GM23248 (cell line): ENCODE results near the gene ACSF3. TPM values are rescaled to one million over a fixed set of nuclear protein-coding genes. Genes with fewer than 3 reads are reported as not detected.

Experiments used
- DNase-seq: peaks from one replicate; pipeline ENCODE4 v3.0.0-alpha.2; 2015
- H2AFZ ChIP-seq: fragments of 200-600 bp; sonication (generic); 2 replicates; pipeline ENCODE4 v1.6.1; 2016; ENCODE audit warnings: antibody characterized with exemption
- H3F3A ChIP-seq: fragments of 200-600 bp; sonication (generic); 2 replicates; pipeline ENCODE4 v1.6.1; 2016; ENCODE audit warnings: mild to moderate bottlenecking, antibody characterized with exemption, mixed run types; ENCODE audit not compliant: insufficient read depth
- H3K27ac ChIP-seq: fragments of 200-600 bp; sonication (generic); 2 replicates; pipeline ENCODE4 v1.5.1; 2016; ENCODE audit warnings: mild to moderate bottlenecking
- H3K27me3 ChIP-seq: fragments of 200-600 bp; sonication (generic); replicated peaks from 2 replicates; pipeline ENCODE4 v1.6.1; 2016; ENCODE audit warnings: mild to moderate bottlenecking; ENCODE audit not compliant: insufficient read depth
- H3K36me3 ChIP-seq: fragments of 200-600 bp; sonication (generic); 2 replicates; pipeline ENCODE4 v1.6.1; 2016; ENCODE audit warnings: low read depth, mild to moderate bottlenecking
- H3K4me1 ChIP-seq: fragments of 200-600 bp; sonication (generic); 2 replicates; pipeline ENCODE4 v1.6.1; 2016; ENCODE audit warnings: mild to moderate bottlenecking; ENCODE audit not compliant: insufficient read depth
- H3K4me2 ChIP-seq: fragments of 200-600 bp; sonication (generic); one replicate; pipeline ENCODE4 v1.6.1; 2016; ENCODE audit warnings: mild to moderate bottlenecking; ENCODE audit not compliant: unreplicated experiment
- H3K4me3 ChIP-seq: fragments of 200-600 bp; sonication (generic); 2 replicates; pipeline ENCODE4 v1.5.1; 2016; ENCODE audit warnings: mild to moderate bottlenecking
- H3K79me2 ChIP-seq: fragments of 200-600 bp; sonication (generic); 2 replicates; pipeline ENCODE4 v1.6.1; 2016; ENCODE audit warnings: mild to moderate bottlenecking; ENCODE audit not compliant: insufficient read depth
- H3K9ac ChIP-seq: fragments of 200-600 bp; sonication (generic); 2 replicates; pipeline ENCODE4 v1.6.1; 2016; ENCODE audit warnings: mild to moderate bottlenecking
- H3K9me2 ChIP-seq: fragments of 200-600 bp; sonication (generic); 2 replicates; pipeline ENCODE4 v1.6.1; 2016; ENCODE audit warnings: mixed run types, mild to moderate bottlenecking, moderate library complexity; ENCODE audit not compliant: insufficient read depth
- H3K9me3 ChIP-seq: fragments of 200-600 bp; sonication (generic); one replicate; pipeline ENCODE4 v1.6.1; 2017; ENCODE audit warnings: low read depth
- H4K20me1 ChIP-seq: fragments of 200-600 bp; sonication (generic); 2 replicates; pipeline ENCODE4 v1.6.0; 2016; ENCODE audit not compliant: insufficient read depth
- EZH2 ChIP-seq: fragments of 200-600 bp; sonication (generic); IDR thresholded peaks from 2 replicates; pipeline ENCODE4 v1.6.1; 2018; ENCODE audit warnings: antibody characterized with exemption, mild to moderate bottlenecking; ENCODE audit not compliant: insufficient read depth, poor library complexity, severe bottlenecking
- EZH2phosphoT487 ChIP-seq: fragments of 200-600 bp; sonication (generic); IDR thresholded peaks from 2 replicates; pipeline ENCODE4 v1.6.1; 2018; ENCODE audit warnings: antibody characterized with exemption, moderate library complexity, mild to moderate bottlenecking, low read depth; ENCODE audit not compliant: insufficient read depth
- WGBS, 2 experiments: methylation state at CpG; one replicate each; pipeline ENCODE4 v1.1.6; 2015 to 2017; ENCODE audit warnings: low lambda C conversion rate in 2 of 2, low coverage in 1 of 2; ENCODE audit errors: missing lambda C conversion rate in 2 of 2; 5-methylcytosine and 5-hydroxymethylcytosine counted together
- in situ Hi-C: fragments of 300-500 bp; cut with MboI; formaldehyde crosslinking; loops from 2 replicates; pipeline ENCODE4 v1.15.0; 2020
- polyA plus RNA-seq: library from polyadenylated mRNA; unstranded; fragments of >200 nt; fragmentation: Nextera tagmentation; extraction: Ambion mirVana; gene quantifications from 2 replicates; pipeline ENCODE4 v1.2.1, GENCODE V29; 2016
- total RNA-seq: library from RNA; depleted of rRNA; stranded (reverse); fragments of >200 nt; shearing (Covaris generic); gene quantifications from 2 replicates; pipeline ENCODE4 v1.2.3, GENCODE V29; 2014

The ACSF3 gene
- total and polyA plus RNA-seq, 2 experiments from 2014 or later: 15.9 to 17.1 TPM

- Histone ChIP-seq H3K27ac (no peak overlapping the region), H2AFZ (no peak overlapping the region), H4K20me1 (no peaks in the 10 kb centered on the region), H3K9ac (no peak overlapping the region), H3K9me3 (no peaks in the 10 kb centered on the region), H3F3A (no peaks in the 10 kb centered on the region), H3K79me2 (no peaks in the 10 kb centered on the region), H3K36me3 (no peaks in the 10 kb centered on the region), H3K4me2 (no peak overlapping the region), H3K27me3 (no peaks in the 10 kb centered on the region), H3K4me3 (no peak overlapping the region), H3K4me1 (no peaks in the 10 kb centered on the region), H3K9me2 (no peaks in the 10 kb centered on the region)
- no peak for TF ChIP-seq EZH2phosphoT487
- TF ChIP-seq EZH2: no peak
- no peak for DNase-seq
- in situ Hi-C loops: no loop called here
- 91% methylated on average over 29 to 31 of the region's 31 CpGs for WGBS, 2 experiments
These were observed 26.0 kb downstream of the ACSF3 start for GRCh38 chr16:89119661-89120141.

GRCh38 chr16:89120281-89120680 is 26.6 kb downstream of the ACSF3 start:
- H4K20me1 ChIP-seq: no peaks in the 10 kb centered on the region
- H3K4me3 ChIP-seq: no peak overlapping the region
- H3K9me2 ChIP-seq: no peaks in the 10 kb centered on the region
- no peaks in the 10 kb centered on the region for H3K4me1 ChIP-seq
- no peak overlapping the region for H2AFZ ChIP-seq
- H3K36me3 ChIP-seq: no peaks in the 10 kb centered on the region
- H3K79me2 ChIP-seq: no peaks in the 10 kb centered on the region
- WGBS, 2 experiments: 94% methylated on average over 13 to 14 of the region's 14 CpGs
- no peaks in the 10 kb centered on the region for H3K9me3 ChIP-seq
- no peaks in the 10 kb centered on the region for H3K27me3 ChIP-seq
- in situ Hi-C loops: no loop called here
- no peak for DNase-seq
- TF ChIP-seq EZH2: no peak
- TF ChIP-seq EZH2phosphoT487: no peak
- no peak overlapping the region for H3K9ac ChIP-seq
- H3K4me2 ChIP-seq: no peak overlapping the region
- H3K27ac ChIP-seq: no peak overlapping the region
- no peaks in the 10 kb centered on the region for H3F3A ChIP-seq

DNA sequence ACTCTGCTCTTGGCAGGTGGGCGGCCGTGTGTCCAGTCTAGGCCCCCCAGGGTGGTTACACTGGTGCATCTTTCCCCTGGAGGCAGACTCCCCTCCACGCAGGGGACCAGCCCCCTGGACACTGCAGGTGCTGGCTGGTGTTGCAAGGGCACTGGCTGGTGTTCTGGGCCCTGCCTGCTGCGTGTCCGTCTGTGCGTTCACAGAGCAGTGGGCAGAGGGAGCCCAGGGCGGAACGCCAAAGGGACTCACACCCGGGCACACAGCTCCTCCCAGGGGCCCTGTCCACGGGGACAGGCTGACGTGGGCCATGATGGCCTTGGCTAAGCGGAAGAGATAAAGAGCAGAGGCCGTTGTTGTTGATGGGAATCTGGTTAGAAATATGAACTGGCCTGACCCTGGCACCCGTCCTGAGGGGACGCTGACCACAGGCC is 27.3 kb downstream of the ACSF3 start:
- Histone ChIP-seq H3K9me3 (no peaks in the 10 kb centered on the region), H3K4me3 (no peak overlapping the region), H3K4me1 (no peaks in the 10 kb centered on the region), H3K4me2 (no peak overlapping the region), H3K79me2 (no peaks in the 10 kb centered on the region), H3K9ac (no peak overlapping the region), H2AFZ (no peak overlapping the region), H3K27ac (no peak overlapping the region), H3F3A (no peaks in the 10 kb centered on the region), H4K20me1 (no peaks in the 10 kb centered on the region), H3K9me2 (no peaks in the 10 kb centered on the region), H3K36me3 (no peaks in the 10 kb centered on the region), H3K27me3 (no peaks in the 10 kb centered on the region)
- in situ Hi-C loops: no loop called here
- no peak for DNase-seq
- no peak for TF ChIP-seq EZH2phosphoT487
- no peak for TF ChIP-seq EZH2
- 94% methylated on average over 14 to 15 of the region's 15 CpGs for WGBS, 2 experiments

- no peak overlapping the region for H3K9ac ChIP-seq
- no peak overlapping the region for H3K4me2 ChIP-seq
- no peak overlapping the region for H3K27ac ChIP-seq
- no peak for DNase-seq
- TF ChIP-seq EZH2: no peak
- no peak for TF ChIP-seq EZH2phosphoT487
- H3K4me1 ChIP-seq: no peaks in the 10 kb centered on the region
- no peak overlapping the region for H3K4me3 ChIP-seq
- H3K9me3 ChIP-seq: no peaks in the 10 kb centered on the region
- no peaks in the 10 kb centered on the region for H3K9me2 ChIP-seq
- H3K36me3 ChIP-seq: no peaks in the 10 kb centered on the region
- in situ Hi-C loops: no loop called here
- H3F3A ChIP-seq: no peaks in the 10 kb centered on the region
- WGBS, 2 experiments: 88 to 89% methylated on average over 13 to 19 of the region's 24 CpGs
- H3K79me2 ChIP-seq: no peaks in the 10 kb centered on the region
- H3K27me3 ChIP-seq: no peaks in the 10 kb centered on the region
- H2AFZ ChIP-seq: no peak overlapping the region
- no peaks in the 10 kb centered on the region for H4K20me1 ChIP-seq
These were observed 28.2 kb downstream of the ACSF3 start for GRCh38 chr16:89121691-89122321.
